Measurements from ENCODE around the gene FCF1. TPM values are rescaled to one million over a fixed set of nuclear protein-coding genes. Genes with fewer than 3 reads are reported as not detected.

The FCF1 gene
- total and polyA plus RNA-seq, 5 experiments from 2014 or later = 31.7 to 66.8 (median 37.1) TPM

Other genes with a start within 250 kb of the FCF1 start
- gene NPC2, start 219.8 kb upstream of the FCF1 start, total RNA-seq = 10 to 100 TPM; 40.9 to 44.4 TPM
- 10 to 100 TPM; 53.8 to 65.2 (median 57.0) TPM for gene NPC2, start 219.8 kb upstream of the FCF1 start, polyA plus RNA-seq
- gene ISCA2, start 219.4 kb upstream of the FCF1 start, total RNA-seq = 10 to 100 TPM; 33.3 to 39.5 TPM
- gene ISCA2, start 219.4 kb upstream of the FCF1 start, polyA plus RNA-seq = 10 to 100 TPM; 47.2 to 86.2 (median 65.3) TPM
- under 1 TPM; 0.55 to 0.60 TPM for gene LTBP2, start 100.9 kb upstream of the FCF1 start, total RNA-seq
- gene LTBP2, start 100.9 kb upstream of the FCF1 start, polyA plus RNA-seq = under 1 TPM; 0.06 to 0.65 (median 0.47) TPM
- 10 to 100 TPM; 49.7 to 52.9 TPM for gene AREL1, start 64 bp upstream of the FCF1 start, total RNA-seq
- gene AREL1, start 64 bp upstream of the FCF1 start, polyA plus RNA-seq = 10 to 100 TPM; 17.3 to 20.6 (median 19.3) TPM
- gene YLPM1, start 50.2 kb downstream of the FCF1 start, total RNA-seq = 100 to 1,000 TPM; 103 to 113 TPM
- 10 to 100 TPM in 2 of 3 donors, 1 to 10 TPM in 1; 6.5 to 23.0 (median 14.0) TPM for gene YLPM1, start 50.2 kb downstream of the FCF1 start, polyA plus RNA-seq
- under 1 TPM; 0.52 to 0.75 TPM for gene PROX2, start 163.0 kb downstream of the FCF1 start, total RNA-seq
- gene PROX2, start 163.0 kb downstream of the FCF1 start, polyA plus RNA-seq = under 1 TPM; 0.12 to 0.50 (median 0.22) TPM
- 100 to 1,000 TPM; 118 to 120 TPM for gene DLST, start 168.8 kb downstream of the FCF1 start, total RNA-seq
- gene DLST, start 168.8 kb downstream of the FCF1 start, polyA plus RNA-seq = 1 to 10 TPM; 8.8 to 9.3 (median 8.9) TPM
- gene RPS6KL1, start 210.1 kb downstream of the FCF1 start, total RNA-seq = 1 to 10 TPM; 3.8 to 6.4 TPM
- gene RPS6KL1, start 210.1 kb downstream of the FCF1 start, polyA plus RNA-seq = 1 to 10 TPM in 2 of 3 donors, under 1 TPM in 1; 0.50 to 3.6 (median 1.7) TPM
- gene PGF, start 242.5 kb downstream of the FCF1 start, total RNA-seq = not detected
- gene PGF, start 242.5 kb downstream of the FCF1 start, polyA plus RNA-seq = under 1 TPM in 1 of 3 donors, not detected in 2; 0.13 TPM